Activated naive CD4-positive, alpha-beta T cell (primary cell): ENCODE measurements around the gene PYROXD2.

Source experiments
- DNase-seq, 4 experiments: peaks; one replicate each; lab custom pipeline; 2025; lab: John Stamatoyannopoulos, UW

Gene PYROXD2

DNA sequence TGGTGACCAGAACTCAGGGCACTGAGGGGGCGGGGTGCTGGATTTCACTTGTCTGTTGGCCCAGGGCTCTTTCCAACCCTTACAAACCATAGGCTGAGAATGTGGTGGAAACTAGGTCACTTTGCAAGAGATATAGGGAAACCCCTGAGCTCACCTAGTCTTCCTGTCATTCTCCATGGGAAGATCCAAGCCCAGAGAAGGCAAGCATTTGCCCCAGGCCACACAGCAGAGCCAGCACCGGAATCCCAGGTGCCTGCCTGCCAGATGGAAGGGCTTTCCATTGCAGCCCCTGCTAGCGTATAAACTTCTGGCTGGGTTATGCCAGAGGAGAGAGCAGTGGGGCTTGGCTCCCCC, 427 bp downstream of the PYROXD2 start:
- DNase-seq, result no peak

GRCh38 chr10:98411768-98412167, 3.2 kb downstream of the PYROXD2 start:
- no peak for DNase-seq

- DNase-seq, result no peak
Observed at GRCh38 chr10:98411166-98411565, 3.8 kb downstream of the PYROXD2 start.

DNA sequence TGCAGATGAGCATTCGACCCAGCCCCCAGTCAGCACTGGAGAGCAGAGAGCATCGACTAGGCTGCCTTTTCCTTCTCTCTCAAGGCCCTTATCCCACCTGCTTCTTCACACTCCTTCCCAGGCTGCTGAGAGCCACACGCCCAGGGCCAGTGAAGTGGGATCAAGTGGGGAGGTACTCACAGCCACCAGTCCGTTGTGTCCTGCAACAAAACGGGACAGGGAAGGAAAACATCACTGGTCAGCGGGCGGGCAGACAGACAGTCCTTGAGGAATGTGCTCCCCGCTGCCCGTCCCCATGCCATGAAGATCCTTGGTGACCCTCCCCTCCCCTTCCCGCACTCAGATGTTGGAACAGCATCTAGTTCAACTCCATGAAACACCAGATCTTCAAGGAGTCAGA, 4.2 kb downstream of the PYROXD2 start:
- DNase-seq, result no peak

DNA sequence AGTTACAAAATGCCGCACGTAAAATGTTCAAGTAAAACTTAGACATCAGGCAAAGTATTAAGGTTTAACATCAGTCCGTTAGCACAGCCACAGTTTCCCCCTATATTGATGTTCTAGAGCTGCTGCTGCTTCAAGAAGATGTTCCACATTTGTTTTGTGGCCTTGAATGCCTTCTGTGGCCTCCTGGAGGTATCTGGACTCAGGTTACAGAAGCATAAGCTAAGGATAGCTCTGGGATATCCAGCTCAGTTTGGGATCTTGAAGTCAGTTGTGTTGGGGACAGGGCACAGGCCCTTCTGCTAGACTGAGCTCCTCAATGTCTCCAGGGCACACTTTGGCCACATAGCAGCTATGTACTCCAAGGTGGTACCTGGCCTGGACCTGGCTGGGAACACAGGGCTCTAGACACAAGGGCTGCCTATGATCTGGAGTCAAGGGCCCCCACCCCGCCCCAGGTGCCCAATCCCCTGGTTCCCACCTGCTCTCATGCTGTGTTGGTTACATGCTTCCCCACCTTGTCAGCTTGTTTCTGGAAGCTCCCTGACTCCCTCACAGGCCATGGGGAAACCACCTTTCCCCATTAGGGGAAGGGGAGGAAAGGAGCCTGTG, 4.7 kb downstream of the PYROXD2 start:
- DNase-seq, result no peak

DNA sequence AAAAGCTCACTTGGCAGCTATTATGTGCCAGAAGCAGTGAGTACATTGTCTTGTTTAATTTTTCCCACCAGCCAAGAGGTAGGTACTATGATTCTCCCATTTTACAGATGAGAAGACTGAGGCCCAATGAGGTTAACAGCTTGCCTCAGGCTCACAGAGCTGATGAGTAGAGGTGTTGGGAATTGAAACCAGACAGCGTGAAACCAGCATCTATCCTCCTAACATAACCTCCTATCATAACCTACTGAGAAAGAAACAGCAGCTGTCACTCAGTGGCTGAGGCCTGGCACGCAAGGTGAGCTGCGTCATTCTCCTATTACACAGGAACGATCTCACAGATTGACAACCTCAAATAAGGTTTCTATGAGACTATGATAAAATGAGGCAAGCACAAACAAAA, 6.2 kb downstream of the PYROXD2 start:
- DNase-seq, result no peak

DNA sequence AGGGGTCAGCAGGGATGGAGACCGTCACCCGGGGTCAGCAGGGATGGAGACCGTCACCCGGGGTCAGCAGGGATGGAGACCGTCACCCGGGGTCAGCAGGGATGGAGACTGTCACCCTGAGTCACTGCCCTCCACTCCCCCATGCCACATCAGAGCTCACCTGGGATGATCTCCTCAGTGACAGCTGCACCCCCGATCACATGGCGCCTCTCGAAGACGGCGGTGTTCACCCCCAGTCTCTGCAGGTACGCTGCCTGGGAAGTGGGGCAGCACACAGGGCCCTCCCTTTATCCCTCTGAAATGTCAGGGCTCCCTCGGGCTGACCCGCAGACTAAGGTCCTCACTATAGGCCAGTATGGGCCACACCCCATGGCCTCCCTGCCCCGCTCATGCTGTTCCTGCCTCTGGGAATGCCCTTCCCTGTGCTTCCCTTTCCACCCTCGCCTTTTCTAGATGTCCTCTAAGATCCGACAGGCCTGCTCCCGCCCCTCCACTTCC, 7.2 kb downstream of the PYROXD2 start:
- DNase-seq, result no peak

DNA sequence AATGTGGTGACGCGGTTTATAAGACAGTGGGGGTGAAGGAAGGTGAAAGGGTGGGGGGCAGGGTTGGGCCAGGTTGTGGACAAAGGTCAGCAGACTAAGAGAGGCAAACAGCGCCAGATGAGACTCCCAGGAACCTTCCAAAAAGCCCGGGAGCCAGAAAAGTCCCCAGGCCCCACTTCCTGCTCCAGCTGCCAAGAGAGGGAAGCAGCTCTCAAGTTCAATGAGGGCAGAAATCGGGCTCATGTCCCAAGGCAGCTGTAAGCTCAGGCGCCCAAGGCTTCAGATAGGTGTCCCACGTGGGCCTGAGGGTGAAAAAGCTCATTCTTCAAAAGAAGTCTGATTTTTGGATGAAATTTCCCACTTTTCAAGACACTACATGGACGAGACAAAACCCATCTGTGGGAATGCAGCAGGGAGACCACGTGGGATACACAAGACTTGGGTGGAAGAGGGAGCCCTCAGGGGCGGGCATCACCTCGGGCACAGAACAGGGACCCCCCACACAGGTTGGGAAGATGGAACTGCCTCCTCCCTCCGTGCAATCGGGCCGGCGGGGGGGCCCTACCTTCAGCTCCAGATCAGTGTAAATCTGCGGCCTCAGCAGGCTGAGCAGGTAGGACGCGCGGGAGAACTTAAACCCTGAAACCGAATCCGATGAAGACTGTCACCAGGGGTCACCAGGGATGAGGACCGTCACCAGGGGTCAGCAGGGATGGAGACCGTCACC, 7.8 kb downstream of the PYROXD2 start:
- no peak for DNase-seq

GRCh38 chr10:98405422-98405821, 9.6 kb downstream of the PYROXD2 start:
- DNase-seq, result no peak

- no peak for DNase-seq
Observed at GRCh38 chr10:98404571-98405359, 10.2 kb downstream of the PYROXD2 start.

DNA sequence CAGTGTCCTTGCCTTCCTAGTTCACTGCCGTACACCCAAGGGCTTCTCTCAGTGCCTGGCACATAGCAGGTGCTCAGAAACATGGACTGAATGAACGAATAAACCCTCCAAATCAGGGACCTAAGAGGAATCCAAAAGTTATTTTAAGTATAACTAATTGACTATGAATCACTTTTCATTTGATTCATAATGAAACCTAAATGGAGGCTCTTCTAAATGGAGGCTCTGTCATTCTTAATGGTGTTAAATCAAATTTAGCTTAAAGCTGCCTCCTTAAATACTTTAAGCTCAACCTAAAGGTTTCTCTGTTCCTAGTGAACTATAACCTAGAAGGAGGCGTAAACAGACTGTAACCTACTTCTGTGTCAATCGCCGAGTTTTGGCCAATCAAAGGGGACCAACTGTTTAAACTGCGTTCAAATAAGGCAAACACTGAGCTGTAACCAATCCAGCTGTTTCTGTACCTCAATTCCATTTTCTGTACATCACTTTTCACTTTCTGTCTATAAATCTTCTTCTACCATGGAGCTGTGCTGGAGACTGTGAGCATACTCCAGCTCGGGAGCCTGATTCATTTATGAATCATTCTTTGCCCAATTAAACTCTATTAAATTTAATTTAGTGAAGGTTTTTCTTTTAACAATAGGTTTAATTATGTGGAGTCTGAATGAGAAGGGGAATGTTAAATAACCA, 11.0 kb downstream of the PYROXD2 start:
- no peak for DNase-seq

GRCh38 chr10:98402931-98403718, 11.9 kb downstream of the PYROXD2 start:
- no peak for DNase-seq

DNA sequence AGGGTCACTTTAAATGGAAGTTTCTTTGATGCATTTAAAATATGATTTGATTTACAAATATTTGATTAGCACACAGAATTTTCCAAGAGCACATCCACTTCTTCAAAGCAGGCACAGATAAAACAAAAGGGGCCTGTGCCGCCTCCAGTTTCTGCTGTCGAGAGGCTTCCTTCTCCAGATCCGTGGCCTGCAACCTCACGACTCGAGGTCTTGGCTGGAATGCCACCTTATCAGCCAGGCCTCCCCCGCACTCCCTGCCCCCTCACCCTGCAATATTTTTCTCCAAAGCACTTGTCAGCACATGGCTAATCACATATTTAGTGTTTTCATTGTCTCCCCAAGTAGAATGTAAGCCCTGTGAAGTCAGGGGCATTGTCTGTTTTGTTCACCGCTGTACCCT, 12.5 kb downstream of the PYROXD2 start:
- DNase-seq, result no peak

- no peak for DNase-seq
Observed at GRCh38 chr10:98400482-98400881, 14.5 kb downstream of the PYROXD2 start.

DNA sequence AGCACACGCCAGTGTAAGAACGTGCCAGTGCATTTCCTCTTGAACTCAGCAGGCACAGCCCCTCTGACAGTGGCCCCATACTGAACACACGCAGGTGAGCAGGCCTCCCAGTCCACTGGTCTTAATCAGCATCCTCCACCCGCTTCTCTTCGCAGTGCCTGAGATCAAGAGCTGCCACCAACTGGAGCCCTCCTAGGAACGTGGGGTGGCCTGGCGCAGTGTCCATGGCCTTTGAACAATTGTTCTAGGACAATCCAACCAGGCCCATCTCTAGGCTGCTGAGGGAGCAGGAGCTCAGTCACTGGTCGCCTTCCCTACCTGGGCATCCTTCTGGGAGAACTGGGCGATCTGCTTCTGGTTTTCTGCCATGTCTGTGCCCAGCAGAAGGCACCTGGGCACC, 15.2 kb downstream of the PYROXD2 start:
- no peak for DNase-seq

DNA sequence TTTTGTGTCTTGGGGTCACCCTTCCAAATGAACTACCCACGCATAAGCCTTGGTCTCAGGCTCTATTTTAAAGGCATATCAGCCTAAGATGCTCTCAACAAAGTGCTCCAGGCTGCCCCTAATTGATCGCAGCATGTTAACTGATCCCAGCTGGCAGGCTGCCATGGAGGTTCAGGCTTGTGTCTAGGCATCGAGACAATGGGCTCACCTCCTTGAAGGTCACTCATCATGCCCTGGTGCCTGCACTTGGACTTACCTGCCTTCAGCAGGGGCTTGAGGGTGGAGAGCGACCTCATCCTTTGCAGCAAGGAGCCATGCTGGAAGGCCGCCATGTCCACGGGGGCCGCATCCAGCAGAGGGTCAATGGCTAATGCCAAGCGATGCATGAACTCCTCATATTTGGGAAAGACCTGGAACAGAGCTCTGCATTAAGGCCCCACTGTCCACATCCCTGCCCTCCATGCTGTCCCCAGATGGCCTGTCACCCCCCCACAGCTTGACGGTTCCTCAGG, 17.8 kb downstream of the PYROXD2 start:
- DNase-seq, result no peak

GRCh38 chr10:98396096-98397063, 18.6 kb downstream of the PYROXD2 start:
- no peak for DNase-seq

GRCh38 chr10:98394851-98395440, 20.0 kb downstream of the PYROXD2 start:
- DNase-seq, result no peak

DNA sequence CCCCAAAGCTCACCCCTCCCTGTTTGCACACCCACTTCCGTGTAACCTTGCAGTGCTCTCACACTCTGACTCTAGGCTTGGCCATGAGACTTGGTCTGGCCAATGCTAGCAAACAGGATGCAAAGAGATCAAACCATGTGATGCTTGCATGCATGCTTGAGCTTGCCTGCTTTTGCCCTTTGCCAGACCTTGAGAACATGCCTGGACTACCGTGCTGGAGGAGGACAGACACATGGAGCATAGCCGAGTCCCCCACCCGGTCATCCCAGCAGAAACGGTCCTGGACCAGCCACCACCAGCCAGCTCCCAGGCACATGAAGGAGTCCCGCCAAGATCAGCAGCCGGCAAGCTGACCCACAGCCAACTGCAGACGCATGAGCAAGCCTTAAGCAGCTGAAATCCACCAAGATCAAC, 23.4 kb downstream of the PYROXD2 start:
- no peak for DNase-seq

- DNase-seq, result no peak
Observed at GRCh38 chr10:98391065-98391464, 23.9 kb downstream of the PYROXD2 start.
